Measurements from ENCODE around the gene ADAMTS2. TPM values are rescaled to one million over a fixed set of nuclear protein-coding genes. Genes with fewer than 3 reads are reported as not detected.

The ADAMTS2 gene
- total RNA-seq, 1 donor from 2014 or later = not detected

DNA sequence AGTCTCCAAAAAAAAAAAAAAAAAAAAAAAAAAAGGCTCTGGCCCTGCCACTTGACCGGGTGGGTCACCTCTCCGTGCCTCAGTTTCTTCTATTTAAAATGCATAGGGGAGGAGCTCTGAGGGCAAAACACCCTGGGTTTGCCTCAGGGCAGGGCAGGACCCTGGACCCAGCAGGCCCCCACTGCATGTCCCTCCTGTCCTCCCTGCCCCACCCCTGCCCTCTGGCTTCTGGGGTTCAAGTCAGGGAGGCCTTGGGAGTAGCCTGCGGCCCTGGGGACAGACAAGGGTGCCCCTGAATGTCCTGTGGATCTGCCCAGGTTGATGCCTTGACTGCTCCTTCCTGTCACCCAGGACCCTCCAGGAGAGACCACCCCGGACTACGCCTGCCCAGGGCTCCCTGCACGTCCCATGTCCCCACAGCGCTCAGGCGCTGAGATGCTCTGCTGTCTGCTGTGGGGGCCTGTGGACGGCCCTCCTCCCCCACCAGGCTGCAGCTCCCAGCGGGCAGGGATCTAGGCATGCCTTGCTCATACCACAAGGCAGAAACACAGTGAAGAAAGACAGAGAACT, 35.4 kb downstream of the ADAMTS2 start:
- intact Hi-C loops (cut with micrococcal nuclease) = no loop called here
- H3K4me1 Mint-ChIP-seq = no peaks in the 10 kb centered on the region
- no peaks in the 10 kb centered on the region for H3K36me3 Mint-ChIP-seq (ENCODE audit: low read depth)
- peaks cover 14% of the 10 kb centered on the region for H3K9me3 Mint-ChIP-seq
- H3K27me3 Mint-ChIP-seq = peaks cover 3% of the 10 kb centered on the region
- ATAC-seq (ENCODE audit: low read depth) = no peak
- no peak overlapping the region for H3K4me3 Mint-ChIP-seq
- TF ChIP-seq, protein P1, sequence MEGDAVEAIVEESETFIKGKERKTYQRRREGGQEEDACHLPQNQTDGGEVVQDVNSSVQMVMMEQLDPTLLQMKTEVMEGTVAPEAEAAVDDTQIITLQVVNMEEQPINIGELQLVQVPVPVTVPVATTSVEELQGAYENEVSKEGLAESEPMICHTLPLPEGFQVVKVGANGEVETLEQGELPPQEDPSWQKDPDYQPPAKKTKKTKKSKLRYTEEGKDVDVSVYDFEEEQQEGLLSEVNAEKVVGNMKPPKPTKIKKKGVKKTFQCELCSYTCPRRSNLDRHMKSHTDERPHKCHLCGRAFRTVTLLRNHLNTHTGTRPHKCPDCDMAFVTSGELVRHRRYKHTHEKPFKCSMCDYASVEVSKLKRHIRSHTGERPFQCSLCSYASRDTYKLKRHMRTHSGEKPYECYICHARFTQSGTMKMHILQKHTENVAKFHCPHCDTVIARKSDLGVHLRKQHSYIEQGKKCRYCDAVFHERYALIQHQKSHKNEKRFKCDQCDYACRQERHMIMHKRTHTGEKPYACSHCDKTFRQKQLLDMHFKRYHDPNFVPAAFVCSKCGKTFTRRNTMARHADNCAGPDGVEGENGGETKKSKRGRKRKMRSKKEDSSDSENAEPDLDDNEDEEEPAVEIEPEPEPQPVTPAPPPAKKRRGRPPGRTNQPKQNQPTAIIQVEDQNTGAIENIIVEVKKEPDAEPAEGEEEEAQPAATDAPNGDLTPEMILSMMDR (IDR thresholded peaks at IDR 0.05) = no peak
- ChIA-PET POLR2A (no interaction called here), CTCF (no interaction called here)
- no peak overlapping the region for H3K27ac Mint-ChIP-seq
- no peak for DNase-seq

DNA sequence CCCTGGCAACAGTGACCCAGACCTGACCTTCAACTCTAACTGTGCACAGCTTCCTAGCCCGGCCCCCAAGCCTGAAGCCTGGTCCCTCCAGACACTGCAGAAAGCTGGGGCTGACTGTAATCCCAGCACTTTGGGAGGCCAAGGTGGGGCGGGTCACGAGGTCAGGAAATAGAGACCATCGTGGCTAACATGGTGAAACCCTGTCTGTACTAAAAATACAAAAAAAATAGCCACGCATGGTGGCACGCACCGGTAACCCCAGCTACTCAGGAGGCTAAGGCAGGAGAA, 35.9 kb downstream of the ADAMTS2 start:
- no peak for DNase-seq
- POLR2A ChIA-PET = no interaction called here

DNA sequence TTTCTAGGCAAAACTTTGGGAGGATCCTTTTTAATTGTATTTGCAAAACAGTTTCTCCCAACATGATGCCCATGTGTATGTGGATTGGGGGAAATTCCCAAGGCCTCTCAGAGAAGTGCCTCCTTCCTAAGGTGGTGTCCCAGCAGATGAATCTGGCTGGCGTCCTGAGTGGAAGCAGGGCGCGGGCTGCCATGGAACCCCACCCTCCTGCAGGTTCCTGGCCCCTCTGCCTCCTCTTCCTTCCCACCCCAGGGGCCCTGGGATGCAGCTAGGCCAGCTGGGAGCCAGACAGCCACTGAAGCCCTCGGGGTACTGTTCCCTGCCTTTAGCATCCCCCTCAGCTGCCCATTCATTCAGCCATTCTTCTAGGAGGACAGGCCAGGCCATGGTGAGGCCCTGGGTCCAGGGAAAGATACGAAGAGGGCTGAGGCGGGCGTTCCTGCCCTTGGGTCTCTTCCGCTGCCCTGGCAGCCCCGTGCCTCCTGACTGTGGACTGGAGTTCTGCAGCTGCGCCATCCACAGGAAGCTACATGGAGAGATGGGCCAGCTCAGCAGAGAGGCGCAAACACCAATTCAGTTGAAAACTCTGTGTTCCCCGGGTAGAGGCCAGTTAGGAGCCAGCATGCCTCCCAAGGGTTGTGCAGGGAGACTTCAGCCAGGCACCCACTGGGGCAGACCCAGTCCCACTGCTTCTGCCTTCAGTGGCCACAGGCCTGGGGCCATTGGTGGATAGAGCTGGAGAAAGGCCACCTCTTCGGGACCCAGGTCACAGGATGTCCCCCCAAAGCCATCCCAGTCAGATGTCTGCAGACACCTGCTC, 36.5 kb downstream of the ADAMTS2 start:
- Mint-ChIP-seq H3K27ac (no peak overlapping the region), H3K4me3 (no peak overlapping the region), H3K36me3 (ENCODE audit: low read depth) (no peaks in the 10 kb centered on the region), H3K4me1 (no peaks in the 10 kb centered on the region), H3K9me3 (peaks cover 22% of the 10 kb centered on the region), H3K27me3 (peaks cover 3% of the 10 kb centered on the region)
- intact Hi-C loops (cut with micrococcal nuclease) = no loop called here
- DNase-seq = no peak
- ChIA-PET POLR2A (no interaction called here), CTCF (no interaction called here)
- TF ChIP-seq, protein P1 (IDR thresholded peaks at IDR 0.05) = no peak
- ATAC-seq (ENCODE audit: low read depth) = no peak

More for the DNA sequence above, 35.9 kb downstream of the ADAMTS2 start:
- H3K4me1 Mint-ChIP-seq = no peaks in the 10 kb centered on the region
- H3K9me3 Mint-ChIP-seq = peaks cover 19% of the 10 kb centered on the region
- no peak overlapping the region for H3K4me3 Mint-ChIP-seq
- peaks cover 3% of the 10 kb centered on the region for H3K27me3 Mint-ChIP-seq
- CTCF ChIA-PET = no interaction called here
- H3K36me3 Mint-ChIP-seq (ENCODE audit: low read depth) = no peaks in the 10 kb centered on the region
- TF ChIP-seq, protein P1 (IDR thresholded peaks at IDR 0.05) = no peak
- ATAC-seq (ENCODE audit: low read depth) = no peak
- intact Hi-C loops (cut with micrococcal nuclease) = no loop called here
- H3K27ac Mint-ChIP-seq = no peak overlapping the region

DNA sequence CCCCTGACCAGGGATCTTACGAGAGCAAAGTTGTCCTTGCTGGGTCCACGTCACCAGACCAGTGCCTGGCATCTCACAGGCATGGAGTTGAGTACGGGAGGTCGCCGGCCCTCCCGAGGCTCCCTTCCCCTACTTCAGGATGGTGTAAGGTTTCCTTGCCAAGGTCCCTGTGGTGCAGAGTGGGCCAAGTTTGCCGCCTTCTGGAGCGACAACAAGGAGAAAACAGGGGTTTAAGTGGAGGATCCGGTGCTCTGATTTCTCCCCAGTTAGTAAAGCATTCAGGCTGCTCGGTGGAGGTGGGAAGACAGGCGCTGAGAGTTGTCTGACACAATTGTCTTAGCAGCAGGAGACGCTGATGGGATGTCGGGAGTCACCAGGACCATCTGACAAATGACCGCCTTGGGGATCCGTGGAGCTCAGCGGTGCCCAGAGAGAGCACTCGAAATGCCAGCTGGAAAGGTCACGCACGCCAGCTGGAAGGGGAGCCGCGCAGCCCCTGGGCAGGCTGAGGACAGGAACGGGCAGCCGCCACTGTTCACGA, 37.3 kb downstream of the ADAMTS2 start:
- POLR2A ChIA-PET = no interaction called here
- Mint-ChIP-seq H3K27me3 (peaks cover 3% of the 10 kb centered on the region), H3K9me3 (peaks cover 24% of the 10 kb centered on the region), H3K4me1 (no peaks in the 10 kb centered on the region), H3K36me3 (ENCODE audit: low read depth) (no peaks in the 10 kb centered on the region), H3K4me3 (no peak overlapping the region), H3K27ac (no peak overlapping the region)
- ATAC-seq (ENCODE audit: low read depth) = no peak
- TF ChIP-seq, protein P1 (IDR thresholded peaks at IDR 0.05) = no peak
- intact Hi-C loops (cut with micrococcal nuclease) = no loop called here
- CTCF ChIA-PET = no interaction called here
- DNase-seq = no peak

DNA sequence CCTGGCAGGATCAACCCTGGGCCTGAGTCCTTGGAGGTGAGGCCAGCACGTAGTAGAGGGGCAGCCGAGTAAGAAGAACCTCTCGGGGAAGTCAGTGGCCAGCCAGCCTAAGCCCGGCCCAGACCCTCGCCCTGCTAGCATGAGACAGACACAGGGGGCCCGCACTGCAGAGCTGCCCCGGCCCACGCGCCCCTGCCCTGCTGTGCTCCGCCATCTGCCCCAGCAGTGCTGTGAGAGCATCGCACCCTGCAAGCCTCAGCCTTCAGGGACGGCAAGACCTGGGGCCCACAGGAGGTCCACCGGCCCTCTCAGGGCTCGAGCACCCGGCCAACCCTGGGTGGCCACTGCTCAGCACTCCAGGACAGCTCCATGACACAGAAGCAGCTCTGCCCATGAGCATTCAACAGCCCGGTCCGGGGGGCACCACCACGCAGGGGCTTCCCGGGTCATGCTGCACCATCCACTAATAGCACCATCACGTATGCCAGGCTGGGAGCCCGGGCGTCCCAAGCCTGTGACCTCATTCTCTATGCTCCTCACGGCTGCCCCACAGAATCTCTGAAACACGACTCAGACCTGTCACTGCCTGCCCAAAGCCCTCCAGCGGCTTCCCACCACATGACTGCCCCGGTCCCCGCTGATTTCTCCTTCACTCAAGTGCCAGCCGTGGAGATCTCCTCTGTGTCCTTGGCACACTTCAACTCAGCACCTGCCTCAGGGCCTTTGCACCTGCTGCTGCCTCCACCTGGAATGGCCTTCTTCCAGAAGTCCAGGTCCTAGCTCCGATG, 38.1 kb downstream of the ADAMTS2 start:
- Mint-ChIP-seq H3K4me1 (no peaks in the 10 kb centered on the region), H3K4me3 (no peak overlapping the region), H3K36me3 (ENCODE audit: low read depth) (no peaks in the 10 kb centered on the region), H3K27me3 (peaks cover 3% of the 10 kb centered on the region), H3K27ac (no peak overlapping the region), H3K9me3 (peaks cover 24% of the 10 kb centered on the region)
- intact Hi-C loops (cut with micrococcal nuclease) = no loop called here
- CTCF ChIA-PET = no interaction called here
- TF ChIP-seq, protein P1 (IDR thresholded peaks at IDR 0.05) = no peak
- ATAC-seq (ENCODE audit: low read depth) (no peak), DNase-seq (no peak)
- POLR2A ChIA-PET = no interaction called here

All from activated B cell treated with CpG ODN at 0.5 μM for 24 hours (primary cell).